Amygdala (tissue), 56 donors: ENCODE data around the gene PROM2.
A peak's percentile ranks its signal among the peaks of the same experiment; 100 is the strongest.

Source experiments
- DNase-seq, 56 donors: peaks; one replicate each; lab custom pipeline; 2025; lab: John Stamatoyannopoulos, UW

PROM2 gene

GRCh38 chr2:95318431-95319220 lies 44.4 kb downstream of the PROM2 start:
- no peak for DNase-seq

GRCh38 chr2:95319481-95320343 lies 45.5 kb downstream of the PROM2 start:
- no peak for DNase-seq

- DNase-seq = no peak
These were observed 46.1 kb downstream of the PROM2 start for GRCh38 chr2:95320344-95320712.

- DNase-seq = no peak
These were observed 46.9 kb downstream of the PROM2 start for GRCh38 chr2:95320986-95321767.

GRCh38 chr2:95323347-95324155 lies 49.3 kb downstream of the PROM2 start:
- peak in 4 of 56 donors; percentile 14 to 52 (median 36) for DNase-seq

GRCh38 chr2:95325026-95325425 lies 50.8 kb downstream of the PROM2 start:
- DNase-seq = no peak

- DNase-seq = no peak
These were observed 51.6 kb downstream of the PROM2 start for GRCh38 chr2:95325590-95326432.

GRCh38 chr2:95326433-95327140 lies 52.3 kb downstream of the PROM2 start:
- DNase-seq = no peak

- no peak for DNase-seq
These were observed 53.6 kb downstream of the PROM2 start for GRCh38 chr2:95327861-95328260.

- no peak for DNase-seq
These were observed 54.3 kb downstream of the PROM2 start for GRCh38 chr2:95328358-95329125.

- DNase-seq = no peak
These were observed 55.2 kb downstream of the PROM2 start for GRCh38 chr2:95329401-95329800.

GRCh38 chr2:95329891-95330793 lies 55.9 kb downstream of the PROM2 start:
- peak in 24 of 56 donors; percentile 15 to 82 (median 36) for DNase-seq

GRCh38 chr2:95330794-95331338 lies 56.6 kb downstream of the PROM2 start:
- DNase-seq = no peak

- no peak for DNase-seq
These were observed 57.4 kb downstream of the PROM2 start for GRCh38 chr2:95331606-95332005.

GRCh38 chr2:95332036-95332435 lies 57.8 kb downstream of the PROM2 start:
- DNase-seq = no peak

- no peak for DNase-seq
These were observed 58.8 kb downstream of the PROM2 start for GRCh38 chr2:95333056-95333455.
